ENCODE results near the gene NT5DC3.
A peak's percentile ranks its signal among the peaks of the same experiment; 100 is the strongest.

NT5DC3 gene

GRCh38 chr12:103782399-103782798 is 58.6 kb downstream of the NT5DC3 start:
- no peak for DNase-seq

GRCh38 chr12:103780992-103781391 is 60.0 kb downstream of the NT5DC3 start:
- no peak for TF ChIP-seq POLR2A (IDR thresholded peaks at IDR 0.05; ENCODE audit: low read length)
- TF ChIP-seq GATA1 (IDR thresholded peaks at IDR 0.05; ENCODE audit: low read depth, low read length) = no peak
- DNase-seq = no peak

More at GRCh38 chr12:103782399-103782798, 58.6 kb downstream of the NT5DC3 start:
- TF ChIP-seq GATA1 (IDR thresholded peaks at IDR 0.05; ENCODE audit: low read depth, low read length) (no peak), POLR2A (IDR thresholded peaks at IDR 0.05; ENCODE audit: low read length) (no peak)

GRCh38 chr12:103780093-103780440 is 61.0 kb downstream of the NT5DC3 start:
- TF ChIP-seq GATA1 (IDR thresholded peaks at IDR 0.05; ENCODE audit: low read depth, low read length) (no peak), POLR2A (IDR thresholded peaks at IDR 0.05; ENCODE audit: low read length) (no peak)
- DNase-seq = no peak

- no peak for DNase-seq
- TF ChIP-seq POLR2A (IDR thresholded peaks at IDR 0.05; ENCODE audit: low read length) = no peak
- no peak for TF ChIP-seq GATA1 (IDR thresholded peaks at IDR 0.05; ENCODE audit: low read depth, low read length)
These were observed 61.5 kb downstream of the NT5DC3 start for GRCh38 chr12:103779410-103780092.

- TF ChIP-seq GATA1 (IDR thresholded peaks at IDR 0.05; ENCODE audit: low read depth, low read length) (no peak), POLR2A (IDR thresholded peaks at IDR 0.05; ENCODE audit: low read length) (no peak)
- DNase-seq = no peak
These were observed 62.3 kb downstream of the NT5DC3 start for GRCh38 chr12:103778781-103779180.

- no peak for DNase-seq
- no peak for TF ChIP-seq GATA1 (IDR thresholded peaks at IDR 0.05; ENCODE audit: low read depth, low read length)
- no peak for TF ChIP-seq POLR2A (IDR thresholded peaks at IDR 0.05; ENCODE audit: low read length)
These were observed 66.0 kb downstream of the NT5DC3 start for GRCh38 chr12:103774977-103775560.

- no peak for DNase-seq
These were observed 67.7 kb downstream of the NT5DC3 start for GRCh38 chr12:103773109-103773910.

GRCh38 chr12:103772367-103773108 is 68.5 kb downstream of the NT5DC3 start:
- no peak for DNase-seq
- TF ChIP-seq GATA1 (IDR thresholded peaks at IDR 0.05; ENCODE audit: low read depth, low read length) = no peak
- no peak for TF ChIP-seq POLR2A (IDR thresholded peaks at IDR 0.05; ENCODE audit: low read length)

More at GRCh38 chr12:103773109-103773910, 67.7 kb downstream of the NT5DC3 start:
- TF ChIP-seq POLR2A (IDR thresholded peaks at IDR 0.05; ENCODE audit: low read length) = no peak
- no peak for TF ChIP-seq GATA1 (IDR thresholded peaks at IDR 0.05; ENCODE audit: low read depth, low read length)

- TF ChIP-seq GATA1 (IDR thresholded peaks at IDR 0.05; ENCODE audit: low read depth, low read length) = no peak
- TF ChIP-seq POLR2A (IDR thresholded peaks at IDR 0.05; ENCODE audit: low read length) = no peak
- peak; percentile 40 to 46 for DNase-seq
These were observed 69.6 kb downstream of the NT5DC3 start for GRCh38 chr12:103771466-103771865.

GRCh38 chr12:103769240-103769945 is 71.6 kb downstream of the NT5DC3 start:
- TF ChIP-seq GATA1 (IDR thresholded peaks at IDR 0.05; ENCODE audit: low read depth, low read length) = no peak
- no peak for TF ChIP-seq POLR2A (IDR thresholded peaks at IDR 0.05; ENCODE audit: low read length)
- no peak for DNase-seq

- TF ChIP-seq POLR2A (IDR thresholded peaks at IDR 0.05; ENCODE audit: low read length) (no peak), GATA1 (IDR thresholded peaks at IDR 0.05; ENCODE audit: low read depth, low read length) (no peak)
These were observed 72.4 kb downstream of the NT5DC3 start for GRCh38 chr12:103768467-103769123.

GRCh38 chr12:103766028-103766427 is 75.0 kb downstream of the NT5DC3 start:
- TF ChIP-seq GATA1 (IDR thresholded peaks at IDR 0.05; ENCODE audit: low read depth, low read length) (no peak), POLR2A (IDR thresholded peaks at IDR 0.05; ENCODE audit: low read length) (no peak)
- DNase-seq = no peak

More at GRCh38 chr12:103768467-103769123, 72.4 kb downstream of the NT5DC3 start:
- DNase-seq = no peak

- TF ChIP-seq GATA1 (IDR thresholded peaks at IDR 0.05; ENCODE audit: low read depth, low read length) (no peak), POLR2A (IDR thresholded peaks at IDR 0.05; ENCODE audit: low read length) (no peak)
- no peak for DNase-seq
These were observed 75.7 kb downstream of the NT5DC3 start for GRCh38 chr12:103765322-103765721.

All from erythroblast (primary cell).